HG03432 (cell line): Measurements from ENCODE around the gene CWC22.
A peak's percentile ranks its signal among the peaks of the same experiment; 100 is the strongest.
"Not testable (repeated sequence)": the region's sequence is repeated elsewhere in the genome, so short reads cannot be mapped to it uniquely, and the experiment has no call there.

Source experiments
- ATAC-seq: cut with Tn5 transposase; IDR thresholded peaks from one replicate; pipeline ENCODE4 v1.9.1; 2021; ENCODE audit warnings: mild to moderate bottlenecking, moderate library complexity; ENCODE audit not compliant: unreplicated experiment

Gene CWC22

GRCh38 chr2:180003559-180003958, 3.5 kb downstream of the CWC22 start:
- ATAC-seq = no peak

GRCh38 chr2:180003073-180003472, 4.0 kb downstream of the CWC22 start:
- ATAC-seq = no peak

- no peak for ATAC-seq
These were observed 4.8 kb downstream of the CWC22 start for GRCh38 chr2:180002198-180002770.

- ATAC-seq = no peak
These were observed 5.4 kb downstream of the CWC22 start for GRCh38 chr2:180001726-180002125.

- ATAC-seq = peak; percentile 56
These were observed 6.7 kb downstream of the CWC22 start for GRCh38 chr2:180000434-180000833.

- ATAC-seq = no peak
These were observed 8.1 kb downstream of the CWC22 start for GRCh38 chr2:179999000-179999399.

GRCh38 chr2:179995741-179996515, 11.2 kb downstream of the CWC22 start:
- peak; percentile 65 for ATAC-seq

- peak; percentile 55 for ATAC-seq
These were observed 15.8 kb downstream of the CWC22 start for GRCh38 chr2:179991344-179991743.

GRCh38 chr2:179990676-179991317, 16.3 kb downstream of the CWC22 start:
- ATAC-seq = no peak

- ATAC-seq = no peak
These were observed 19.2 kb downstream of the CWC22 start for GRCh38 chr2:179987916-179988315.

- peak; percentile 97 for ATAC-seq
These were observed 21.8 kb downstream of the CWC22 start for GRCh38 chr2:179985163-179985820.

- no peak for ATAC-seq
These were observed 23.7 kb downstream of the CWC22 start for GRCh38 chr2:179983250-179983932.

- no peak for ATAC-seq
These were observed 26.0 kb downstream of the CWC22 start for GRCh38 chr2:179981085-179981484.

GRCh38 chr2:179974761-179975160, 32.3 kb downstream of the CWC22 start:
- no peak for ATAC-seq

GRCh38 chr2:179966778-179967394, 40.2 kb downstream of the CWC22 start:
- no peak for ATAC-seq

GRCh38 chr2:179965291-179966258, 41.5 kb downstream of the CWC22 start:
- no peak for ATAC-seq

- ATAC-seq = no peak
These were observed 43.5 kb downstream of the CWC22 start for GRCh38 chr2:179963626-179964025.

- ATAC-seq = not testable (repeated sequence)
These were observed 48.8 kb downstream of the CWC22 start for GRCh38 chr2:179958251-179958650.

GRCh38 chr2:179954026-179954425, 53.1 kb downstream of the CWC22 start:
- ATAC-seq = no peak
